Bronchial epithelial cell (primary cell): Measurements from ENCODE around the gene METRN. TPM values are rescaled to one million over a fixed set of nuclear protein-coding genes. Genes with fewer than 3 reads are reported as not detected.

Source experiments
- DNase-seq: peaks from one replicate; pipeline ENCODE4 v3.0.0-alpha.2; 2010; ENCODE audit warnings: low read depth
- FAIRE-seq: peaks from 2 replicates; lab custom pipeline; 2011; peaks lifted over from hg19 to GRCh38; lab: Jason Lieb, UNC
- H3K27me3 ChIP-seq: 2 replicates; pipeline ENCODE4 v1.5.1; 2011; ENCODE audit warnings: low read length; ENCODE audit not compliant: control insufficient read depth, insufficient read depth
- H3K36me3 ChIP-seq: 2 replicates; pipeline ENCODE4 v1.5.1; 2011; ENCODE audit warnings: low read length; ENCODE audit not compliant: control insufficient read depth, insufficient read depth
- H3K4me3 ChIP-seq: 2 replicates; pipeline ENCODE4 v1.5.1; 2011; ENCODE audit warnings: mild to moderate bottlenecking, low read depth, low read length, control low read depth
- CTCF ChIP-seq: IDR thresholded peaks from 2 replicates; pipeline ENCODE4 v1.5.1; 2011; ENCODE audit warnings: mild to moderate bottlenecking, moderate library complexity, low read length, control low read depth, inconsistent platforms; ENCODE audit not compliant: insufficient read depth, severe bottlenecking
- total RNA-seq: library from RNA; depleted of rRNA; stranded (reverse); fragments of >200 nt; gene quantifications from 2 replicates; pipeline ENCODE4 v1.2.1, GENCODE V29; 2014

The METRN gene
- total RNA-seq, 1 donor from 2014 or later: 63.7 TPM

DNA sequence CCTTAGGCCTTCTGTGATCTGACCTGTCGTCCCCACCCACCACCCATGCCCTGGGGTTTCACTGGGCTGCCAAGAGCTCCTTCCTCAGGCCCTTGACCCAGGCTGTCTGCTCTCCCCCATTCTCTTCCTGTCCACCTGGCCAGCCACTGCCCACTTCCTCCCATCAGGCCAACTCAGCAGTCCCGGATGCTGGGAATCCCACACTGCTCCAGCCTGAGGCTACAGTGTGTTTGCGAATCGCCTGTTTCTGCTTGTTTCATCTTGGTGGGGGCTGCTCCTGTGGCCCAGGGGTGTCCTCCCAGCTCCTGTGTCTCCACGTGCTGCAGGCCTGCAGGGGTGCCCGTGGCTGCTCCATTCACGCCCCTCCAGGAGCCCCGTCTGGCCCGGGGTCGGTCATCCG lies 839 bp upstream of the METRN start:
- Histone ChIP-seq H3K27me3 (peaks cover 11% of the 10 kb centered on the region), H3K36me3 (no peaks in the 10 kb centered on the region), H3K4me3 (no peak overlapping the region)
- no peak for FAIRE-seq
- DNase-seq: peak; percentile 29
- TF ChIP-seq CTCF: no peak

DNA sequence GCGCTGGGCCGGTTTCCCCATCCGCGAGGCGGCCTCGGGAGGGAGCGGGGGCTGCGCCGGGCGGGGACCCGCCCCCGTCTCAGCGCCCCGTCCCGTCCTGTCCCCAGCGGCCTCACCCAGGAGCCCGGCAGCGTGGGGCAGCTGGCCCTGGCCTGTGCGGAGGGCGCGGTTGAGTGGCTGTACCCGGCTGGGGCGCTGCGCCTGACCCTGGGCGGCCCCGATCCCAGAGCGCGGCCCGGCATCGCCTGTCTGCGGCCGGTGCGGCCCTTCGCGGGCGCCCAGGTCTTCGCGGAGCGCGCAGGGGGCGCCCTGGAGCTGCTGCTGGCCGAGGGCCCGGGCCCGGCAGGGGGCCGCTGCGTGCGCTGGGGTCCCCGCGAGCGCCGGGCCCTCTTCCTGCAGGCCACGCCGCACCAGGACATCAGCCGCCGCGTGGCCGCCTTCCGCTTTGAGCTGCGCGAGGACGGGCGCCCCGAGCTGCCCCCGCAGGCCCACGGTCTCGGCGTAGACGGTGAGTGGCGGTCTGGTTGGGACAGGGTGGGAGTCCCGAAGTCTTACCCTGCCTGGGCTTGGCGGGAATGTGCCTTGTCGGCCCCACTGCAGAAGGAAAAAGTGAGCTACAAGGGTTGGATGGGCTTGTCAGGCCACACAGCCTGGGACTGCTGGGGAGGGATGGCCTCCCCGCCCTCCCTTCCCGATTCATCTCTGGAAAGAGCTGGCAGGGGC lies 720 bp downstream of the METRN start:
- TF ChIP-seq CTCF: peak; percentile 16
- H3K27me3 ChIP-seq: peaks cover 5% of the 10 kb centered on the region
- no peaks in the 10 kb centered on the region for H3K36me3 ChIP-seq
- H3K4me3 ChIP-seq: peak overlapping the region; percentile 63
- no peak for FAIRE-seq
- DNase-seq: no peak

DNA sequence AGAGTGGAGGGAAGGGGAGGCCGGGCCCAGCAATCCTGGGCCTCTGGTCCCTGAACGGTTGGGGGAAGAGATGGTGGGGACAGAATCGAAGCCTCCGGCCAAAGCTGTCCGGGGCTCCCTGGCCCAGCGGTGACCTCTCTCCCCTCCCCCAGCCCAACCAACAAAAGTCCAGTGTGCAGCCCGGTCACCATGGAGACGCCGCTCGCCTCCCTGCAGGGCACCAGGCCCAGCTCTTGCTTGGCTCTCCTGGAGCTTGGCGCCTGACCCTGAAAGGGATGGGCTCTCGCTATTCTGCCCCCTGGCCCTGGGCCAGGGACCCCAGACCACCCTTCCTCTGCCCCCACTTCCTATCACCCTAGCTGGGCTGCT lies 1.3 kb downstream of the METRN start:
- no peak for FAIRE-seq

GRCh38 chr16:716768-717325 lies 1.9 kb downstream of the METRN start:
- no peak for FAIRE-seq
- TF ChIP-seq CTCF: no peak
- Histone ChIP-seq H3K27me3 (no peaks in the 10 kb centered on the region), H3K36me3 (no peaks in the 10 kb centered on the region), H3K4me3 (no peak overlapping the region)
- no peak for DNase-seq

More for the DNA sequence above, 1.3 kb downstream of the METRN start:
- Histone ChIP-seq H3K36me3 (no peaks in the 10 kb centered on the region), H3K4me3 (peak overlapping the region; percentile 63), H3K27me3 (peaks cover 3% of the 10 kb centered on the region)
- no peak for DNase-seq
- TF ChIP-seq CTCF: no peak

GRCh38 chr16:717450-718245 lies 2.7 kb downstream of the METRN start:
- H3K4me3 ChIP-seq: no peak overlapping the region
- FAIRE-seq: no peak
- H3K27me3 ChIP-seq: no peaks in the 10 kb centered on the region
- no peak for TF ChIP-seq CTCF
- peaks cover 1% of the 10 kb centered on the region for H3K36me3 ChIP-seq
- DNase-seq: no peak
